Measurements from ENCODE around the gene CD200R1L.

The CD200R1L gene

DNA sequence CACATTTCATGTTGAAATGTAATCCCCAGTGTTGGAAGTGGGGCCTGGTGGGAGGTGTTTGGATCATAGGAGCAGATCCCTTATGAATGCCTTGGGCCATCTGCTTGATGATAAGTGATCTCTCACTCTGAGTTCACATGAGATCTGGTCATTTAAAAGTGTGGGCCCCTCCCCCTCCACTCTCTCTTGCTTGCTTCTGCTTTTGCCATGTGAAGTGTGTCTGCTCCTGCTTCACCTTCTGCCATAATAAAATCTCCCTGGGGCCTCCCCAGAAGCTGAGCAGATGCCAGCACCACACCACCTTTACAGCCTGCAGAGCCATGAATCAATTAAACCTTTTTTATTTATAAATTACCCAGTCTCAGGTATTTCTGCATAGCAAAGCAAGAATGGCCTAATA is 14.2 kb upstream of the CD200R1L start:
- TF ChIP-seq TAF1 (IDR thresholded peaks at IDR 0.05; ENCODE audit: borderline replicate concordance, insufficient read depth, low read length) (no peak), SIN3A (IDR thresholded peaks at IDR 0.05; ENCODE audit: borderline replicate concordance, insufficient read depth, low read length) (no peak), FOXP2 (optimal IDR thresholded peaks at IDR 0.05; ENCODE audit: borderline replicate concordance, extremely low read depth, extremely low read length, insufficient read depth) (no peak), POLR2AphosphoS5 (IDR thresholded peaks at IDR 0.05; ENCODE audit: low read depth, low read length) (no peak)
- TF ChIP-seq, protein P1, sequence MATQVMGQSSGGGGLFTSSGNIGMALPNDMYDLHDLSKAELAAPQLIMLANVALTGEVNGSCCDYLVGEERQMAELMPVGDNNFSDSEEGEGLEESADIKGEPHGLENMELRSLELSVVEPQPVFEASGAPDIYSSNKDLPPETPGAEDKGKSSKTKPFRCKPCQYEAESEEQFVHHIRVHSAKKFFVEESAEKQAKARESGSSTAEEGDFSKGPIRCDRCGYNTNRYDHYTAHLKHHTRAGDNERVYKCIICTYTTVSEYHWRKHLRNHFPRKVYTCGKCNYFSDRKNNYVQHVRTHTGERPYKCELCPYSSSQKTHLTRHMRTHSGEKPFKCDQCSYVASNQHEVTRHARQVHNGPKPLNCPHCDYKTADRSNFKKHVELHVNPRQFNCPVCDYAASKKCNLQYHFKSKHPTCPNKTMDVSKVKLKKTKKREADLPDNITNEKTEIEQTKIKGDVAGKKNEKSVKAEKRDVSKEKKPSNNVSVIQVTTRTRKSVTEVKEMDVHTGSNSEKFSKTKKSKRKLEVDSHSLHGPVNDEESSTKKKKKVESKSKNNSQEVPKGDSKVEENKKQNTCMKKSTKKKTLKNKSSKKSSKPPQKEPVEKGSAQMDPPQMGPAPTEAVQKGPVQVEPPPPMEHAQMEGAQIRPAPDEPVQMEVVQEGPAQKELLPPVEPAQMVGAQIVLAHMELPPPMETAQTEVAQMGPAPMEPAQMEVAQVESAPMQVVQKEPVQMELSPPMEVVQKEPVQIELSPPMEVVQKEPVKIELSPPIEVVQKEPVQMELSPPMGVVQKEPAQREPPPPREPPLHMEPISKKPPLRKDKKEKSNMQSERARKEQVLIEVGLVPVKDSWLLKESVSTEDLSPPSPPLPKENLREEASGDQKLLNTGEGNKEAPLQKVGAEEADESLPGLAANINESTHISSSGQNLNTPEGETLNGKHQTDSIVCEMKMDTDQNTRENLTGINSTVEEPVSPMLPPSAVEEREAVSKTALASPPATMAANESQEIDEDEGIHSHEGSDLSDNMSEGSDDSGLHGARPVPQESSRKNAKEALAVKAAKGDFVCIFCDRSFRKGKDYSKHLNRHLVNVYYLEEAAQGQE (IDR thresholded peaks at IDR 0.05; ENCODE audit: insufficient read depth in 1 of 2, low read depth in 2 of 2, low read length in 2 of 2), result no peak

DNA sequence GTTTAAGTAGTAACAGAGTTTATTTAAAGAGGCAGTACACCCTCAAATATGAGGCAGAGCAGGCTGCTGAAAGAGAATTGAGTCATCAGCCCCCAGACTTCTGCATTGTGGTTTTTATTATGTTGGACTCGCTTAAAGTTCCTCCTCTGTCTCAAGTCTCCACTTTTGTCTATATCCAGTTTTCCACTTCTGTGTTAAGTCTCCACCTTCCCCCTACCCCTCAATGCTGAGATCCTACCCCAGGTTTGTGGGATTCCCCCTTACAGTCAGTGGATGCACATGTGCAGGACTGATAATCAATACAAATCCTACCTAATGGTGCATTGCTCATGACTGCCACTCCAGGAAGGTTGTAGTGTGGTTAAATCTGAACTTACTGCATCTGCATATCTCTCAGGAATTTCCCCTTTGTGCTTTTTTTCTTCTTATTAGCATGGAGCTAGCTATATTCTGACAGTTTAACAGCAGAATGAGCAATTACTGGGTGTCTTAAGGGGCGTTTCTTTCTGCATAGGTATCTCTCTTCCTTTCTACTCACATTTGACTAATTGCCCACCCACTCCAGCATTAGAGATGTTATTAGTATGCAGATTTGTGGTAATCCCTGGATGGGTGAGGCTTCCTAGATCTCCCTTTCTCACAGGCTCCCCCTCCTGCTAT is 11.9 kb upstream of the CD200R1L start:
- TF ChIP-seq FOXP2 (optimal IDR thresholded peaks at IDR 0.05; ENCODE audit: borderline replicate concordance, extremely low read depth, extremely low read length, insufficient read depth) (no peak), TAF1 (IDR thresholded peaks at IDR 0.05; ENCODE audit: borderline replicate concordance, insufficient read depth, low read length) (no peak), POLR2AphosphoS5 (IDR thresholded peaks at IDR 0.05; ENCODE audit: low read depth, low read length) (no peak), SIN3A (IDR thresholded peaks at IDR 0.05; ENCODE audit: borderline replicate concordance, insufficient read depth, low read length) (no peak)
- TF ChIP-seq, protein P1 (IDR thresholded peaks at IDR 0.05; ENCODE audit: insufficient read depth in 1 of 2, low read depth in 2 of 2, low read length in 2 of 2), result no peak

DNA sequence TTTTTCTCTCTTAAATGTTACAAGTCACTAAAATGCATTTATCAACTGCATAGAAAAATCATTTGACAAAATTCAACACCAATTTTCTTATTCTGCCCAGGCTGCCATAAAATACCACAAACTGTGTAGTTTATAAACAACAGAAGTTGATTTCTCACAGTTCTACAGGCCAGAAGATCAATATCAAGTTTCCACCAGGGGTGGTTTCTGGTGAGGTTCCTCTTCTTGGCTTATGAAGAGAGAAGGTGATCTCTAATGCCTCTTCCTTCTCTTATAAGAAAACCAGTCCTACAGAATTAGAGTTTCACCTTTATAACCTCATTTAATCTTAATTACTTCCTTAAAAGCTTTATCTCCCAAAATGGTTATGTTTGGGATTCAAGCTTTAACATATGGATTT is 10.9 kb upstream of the CD200R1L start:
- TF ChIP-seq, protein P1 (IDR thresholded peaks at IDR 0.05; ENCODE audit: insufficient read depth in 1 of 2, low read depth in 2 of 2, low read length in 2 of 2), result no peak
- no peak for TF ChIP-seq FOXP2 (optimal IDR thresholded peaks at IDR 0.05; ENCODE audit: borderline replicate concordance, extremely low read depth, extremely low read length, insufficient read depth)
- no peak for TF ChIP-seq TAF1 (IDR thresholded peaks at IDR 0.05; ENCODE audit: borderline replicate concordance, insufficient read depth, low read length)
- TF ChIP-seq SIN3A (IDR thresholded peaks at IDR 0.05; ENCODE audit: borderline replicate concordance, insufficient read depth, low read length), result no peak
- TF ChIP-seq POLR2AphosphoS5 (IDR thresholded peaks at IDR 0.05; ENCODE audit: low read depth, low read length), result no peak

DNA sequence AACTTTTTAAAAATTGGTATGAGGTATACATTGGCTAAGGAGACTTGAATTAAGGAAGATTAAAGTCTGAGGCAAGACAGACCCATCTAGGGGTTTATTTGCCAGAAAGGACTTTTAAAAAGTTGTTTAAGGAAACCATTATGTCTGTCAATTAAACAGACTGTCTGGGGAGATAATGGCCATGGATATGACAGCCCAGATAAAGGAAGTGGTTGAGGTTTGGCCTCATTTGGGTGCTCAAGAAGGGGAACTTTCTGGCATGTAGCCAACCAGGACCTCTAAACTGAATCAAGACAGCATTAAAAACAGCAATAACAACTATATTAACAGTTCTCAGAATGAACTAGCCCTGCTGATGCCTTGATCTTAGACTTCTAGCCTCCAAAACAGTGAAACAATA is 9.9 kb upstream of the CD200R1L start:
- TF ChIP-seq FOXP2 (optimal IDR thresholded peaks at IDR 0.05; ENCODE audit: borderline replicate concordance, extremely low read depth, extremely low read length, insufficient read depth) (no peak), POLR2AphosphoS5 (IDR thresholded peaks at IDR 0.05; ENCODE audit: low read depth, low read length) (no peak), SIN3A (IDR thresholded peaks at IDR 0.05; ENCODE audit: borderline replicate concordance, insufficient read depth, low read length) (no peak), TAF1 (IDR thresholded peaks at IDR 0.05; ENCODE audit: borderline replicate concordance, insufficient read depth, low read length) (no peak)
- TF ChIP-seq, protein P1 (IDR thresholded peaks at IDR 0.05; ENCODE audit: insufficient read depth in 1 of 2, low read depth in 2 of 2, low read length in 2 of 2), result no peak

Data from PFSK-1 (cell line).